ENCODE results near the gene TTC13.

DNA sequence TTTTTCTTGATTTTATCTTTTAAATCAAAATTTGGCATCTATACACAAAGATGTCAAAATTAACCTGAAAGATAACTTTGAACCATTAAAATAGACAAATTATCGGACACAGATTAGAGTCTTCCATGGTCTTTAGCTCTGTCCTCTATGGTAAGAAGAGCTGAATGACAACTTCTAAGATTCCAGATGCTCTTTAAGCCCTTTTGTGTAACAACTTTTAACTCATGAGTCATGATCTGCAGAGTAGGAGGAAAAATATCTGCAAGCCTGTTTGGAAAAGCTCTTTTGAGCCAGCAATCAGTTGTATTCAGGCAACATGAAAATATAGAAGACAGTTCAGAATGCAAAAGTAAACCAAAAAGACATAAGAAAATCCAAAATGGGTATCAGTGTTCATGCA, 37.8 kb downstream of the TTC13 start:
- TF ChIP-seq CTCF (IDR thresholded peaks at IDR 0.05): no peak
- no peak for TF ChIP-seq POLR2AphosphoS5 (IDR thresholded peaks at IDR 0.05; ENCODE audit: low read depth, low read length)
- no peak for TF ChIP-seq TEAD4 (IDR thresholded peaks at IDR 0.05; ENCODE audit: borderline replicate concordance, insufficient read depth)
- no peak for TF ChIP-seq RCOR1 (IDR thresholded peaks at IDR 0.05; ENCODE audit: low read length)

Data from SK-N-SH (cell line).